B cell (primary cell): ENCODE results near the gene MOSPD2. TPM values are rescaled to one million over a fixed set of nuclear protein-coding genes. Genes with fewer than 3 reads are reported as not detected.

Source experiments
- ATAC-seq: fragments of 200-7000 bp; cut with Tn5 transposase; one replicate; pipeline ENCODE4 v1.10.0; 2021; ENCODE audit warnings: low read depth, mild to moderate bottlenecking, moderate number of reproducible peaks, moderate library complexity
- CTCF ChIA-PET: fragments of 350-600 bp; sonication (Branson Sonifier 250); formaldehyde crosslinking; loops from one replicate; lab custom pipeline; 2021; ENCODE audit warnings: antibody characterized with exemption, inconsistent platforms; lab: Charles Lee
- POLR2A ChIA-PET: fragments of 350-600 bp; sonication (Branson Sonifier 250); formaldehyde crosslinking; loops from one replicate; lab custom pipeline; 2021; ENCODE audit warnings: antibody characterized with exemption; lab: Charles Lee
- DNase-seq: peaks from one replicate; pipeline ENCODE4 v3.0.0; 2013
- H2AFZ ChIP-seq: 2 replicates; pipeline ENCODE4 v1.6.1; 2012; ENCODE audit warnings: mild to moderate bottlenecking, low read depth, low read length; ENCODE audit not compliant: insufficient read depth, poor library complexity, severe bottlenecking
- H3K27ac ChIP-seq, 2 donors: 1 replicate in 1 of 2; 2 replicates in 1 of 2; pipeline ENCODE4 v1.5.1; 2012 to 2013; ENCODE audit warnings: low read length in 2 of 2, mild to moderate bottlenecking in 2 of 2, moderate library complexity in 1 of 2
- H3K27me3 ChIP-seq, 4 experiments: fragments of 200-600 bp in 1 of 4; sonication (generic) in 1 of 4; replicated peaks in 1 of 4; 1 replicate in 2 of 4; 2 replicates in 2 of 4; pipeline versions ENCODE4 v1.6.1 to v1.7.0; 2013 to 2016; ENCODE audit warnings: low read length in 3 of 4, mild to moderate bottlenecking in 2 of 4, mixed read lengths in 1 of 4, moderate library complexity in 1 of 4; ENCODE audit not compliant: insufficient read depth in 4 of 4, control insufficient read depth in 3 of 4; ENCODE audit errors: control extremely low read depth in 1 of 4
- H3K36me3 ChIP-seq, 2 experiments: replicated peaks in 1 of 2; 1 replicate in 1 of 2; 2 replicates in 1 of 2; pipeline versions ENCODE4 v1.6.1 to v1.7.1; 2013; ENCODE audit warnings: low read length in 1 of 2; ENCODE audit not compliant: insufficient read depth in 2 of 2, control insufficient read depth in 1 of 2; ENCODE audit errors: control extremely low read depth in 1 of 2, extremely low read depth in 1 of 2
- H3K4me1 ChIP-seq, 2 donors: fragments of 200-600 bp in 1 of 2; sonication (generic) in 1 of 2; 1 replicate in 1 of 2; 2 replicates in 1 of 2; pipeline versions ENCODE4 v1.5.1 to v1.6.1; 2013 to 2017; ENCODE audit warnings: low read length in 2 of 2; ENCODE audit not compliant: control insufficient read depth in 2 of 2, insufficient read depth in 2 of 2
- H3K4me2 ChIP-seq: replicated peaks from 2 replicates; pipeline ENCODE3; 2012; ENCODE audit warnings: mild to moderate bottlenecking, low read depth, low read length; ENCODE audit not compliant: poor library complexity, severe bottlenecking
- H3K4me3 ChIP-seq, 5 experiments: fragments of 200-600 bp in 1 of 5; sonication (generic) in 1 of 5; 1 replicate in 3 of 5; 2 replicates in 2 of 5; pipeline versions ENCODE4 v1.5.1 to v1.7.0; 2011 to 2016; ENCODE audit warnings: low read length in 4 of 5, mild to moderate bottlenecking in 4 of 5, low read depth in 2 of 5, control low read depth in 1 of 5, moderate library complexity in 1 of 5; ENCODE audit not compliant: insufficient read depth in 1 of 5; ENCODE audit errors: control extremely low read depth in 1 of 5, extremely low read depth in 1 of 5
- H3K79me2 ChIP-seq: fragments of 200-600 bp; sonication (generic); one replicate; pipeline ENCODE4 v1.6.0; 2016; ENCODE audit warnings: low read length; ENCODE audit not compliant: control insufficient read depth, insufficient read depth
- H3K9ac ChIP-seq: fragments of 200-600 bp; sonication (generic); 2 replicates; pipeline ENCODE4 v1.6.1; 2017; ENCODE audit warnings: mild to moderate bottlenecking, low read length, moderate library complexity
- H3K9me3 ChIP-seq, 3 donors: one replicate each; pipeline versions ENCODE4 v1.6.1 to v1.7.1; 2013; ENCODE audit warnings: low read length in 2 of 3; ENCODE audit not compliant: control insufficient read depth in 2 of 3, insufficient read depth in 1 of 3; ENCODE audit errors: control extremely low read depth in 1 of 3
- H4K20me1 ChIP-seq: 2 replicates; pipeline ENCODE4 v1.6.0; 2012; ENCODE audit warnings: mild to moderate bottlenecking, low read length; ENCODE audit not compliant: insufficient read depth, control insufficient read depth, poor library complexity, severe bottlenecking
- H3K27ac Mint-ChIP-seq: one replicate; pipeline ENCODE4 v1.8.0; 2021; ENCODE audit warnings: mixed read lengths
- H3K27me3 Mint-ChIP-seq: one replicate; pipeline ENCODE4 v1.8.0; 2021; ENCODE audit warnings: mixed read lengths
- H3K4me1 Mint-ChIP-seq: one replicate; pipeline ENCODE4 v1.8.0; 2021; ENCODE audit warnings: mixed read lengths
- H3K4me3 Mint-ChIP-seq: one replicate; pipeline ENCODE4 v1.8.0; 2021; ENCODE audit warnings: mixed read lengths
- H3K9me3 Mint-ChIP-seq: one replicate; pipeline ENCODE4 v1.8.0; 2022; ENCODE audit warnings: mixed read lengths; ENCODE audit not compliant: insufficient read depth
- EZH2 ChIP-seq: IDR thresholded peaks from 2 replicates; pipeline ENCODE4 v1.6.1; 2012; ENCODE audit warnings: borderline replicate concordance, low read depth, mild to moderate bottlenecking, moderate library complexity, low read length; ENCODE audit not compliant: insufficient read depth, poor library complexity, severe bottlenecking
- WGBS: methylation state at CpG from one replicate; pipeline ENCODE4 v1.1.5; 2013; ENCODE audit warnings: missing lambda C conversion rate; ENCODE audit not compliant: insufficient coverage; 5-methylcytosine and 5-hydroxymethylcytosine counted together
- intact Hi-C: fragments of 100-400 bp; cut with micrococcal nuclease; formaldehyde crosslinking; loops from one replicate; pipeline ENCODE4 v1.10.0; 2022
- polyA plus RNA-seq: library from polyadenylated mRNA; depleted of rRNA; stranded (reverse); fragments of >200 nt; gene quantifications from 2 replicates; pipeline ENCODE4 v1.2.3, GENCODE V29; 2012
- total RNA-seq, 2 donors: library from RNA; stranded (reverse); fragments of 120-200 nt in 1 of 2; gene quantifications; 1 replicate in 1 of 2; 2 replicates in 1 of 2; pipeline versions ENCODE4 v1.2.3 to v1.2.4, GENCODE V29; 2013 to 2022
- TF ChIP-seq, protein P1 (sequence below): fragments of 200-600 bp; IDR thresholded peaks from one replicate; pipeline ENCODE4 v1.8.0; 2022; ENCODE audit warnings: antibody characterized with exemption, mild to moderate bottlenecking

MOSPD2 gene
- total and polyA plus RNA-seq, 2 donors (not counting 1 experiment from before 2014, with no cell fraction given) = 5.2 to 23.1 TPM

GRCh38 chrX:14922437-14922836 is 49.2 kb downstream of the MOSPD2 start:
- intact Hi-C loops = no loop called here
- ATAC-seq (no peak), DNase-seq (no peak)
- H3K4me3 Mint-ChIP-seq = no peak overlapping the region
- no peak for TF ChIP-seq EZH2
- TF ChIP-seq, protein P1, sequence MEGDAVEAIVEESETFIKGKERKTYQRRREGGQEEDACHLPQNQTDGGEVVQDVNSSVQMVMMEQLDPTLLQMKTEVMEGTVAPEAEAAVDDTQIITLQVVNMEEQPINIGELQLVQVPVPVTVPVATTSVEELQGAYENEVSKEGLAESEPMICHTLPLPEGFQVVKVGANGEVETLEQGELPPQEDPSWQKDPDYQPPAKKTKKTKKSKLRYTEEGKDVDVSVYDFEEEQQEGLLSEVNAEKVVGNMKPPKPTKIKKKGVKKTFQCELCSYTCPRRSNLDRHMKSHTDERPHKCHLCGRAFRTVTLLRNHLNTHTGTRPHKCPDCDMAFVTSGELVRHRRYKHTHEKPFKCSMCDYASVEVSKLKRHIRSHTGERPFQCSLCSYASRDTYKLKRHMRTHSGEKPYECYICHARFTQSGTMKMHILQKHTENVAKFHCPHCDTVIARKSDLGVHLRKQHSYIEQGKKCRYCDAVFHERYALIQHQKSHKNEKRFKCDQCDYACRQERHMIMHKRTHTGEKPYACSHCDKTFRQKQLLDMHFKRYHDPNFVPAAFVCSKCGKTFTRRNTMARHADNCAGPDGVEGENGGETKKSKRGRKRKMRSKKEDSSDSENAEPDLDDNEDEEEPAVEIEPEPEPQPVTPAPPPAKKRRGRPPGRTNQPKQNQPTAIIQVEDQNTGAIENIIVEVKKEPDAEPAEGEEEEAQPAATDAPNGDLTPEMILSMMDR = no peak
- ChIA-PET CTCF (no interaction called here), POLR2A (no interaction called here)
- H3K4me1 Mint-ChIP-seq = no peaks in the 10 kb centered on the region
- Histone ChIP-seq H2AFZ (no peak overlapping the region), H3K4me3 (no peak overlapping the region), H3K27ac (no peak overlapping the region), H3K36me3 (no peaks in the 10 kb centered on the region), H4K20me1 (no peaks in the 10 kb centered on the region), H3K9ac (no peak overlapping the region), H3K9me3 (no peaks in the 10 kb centered on the region), H3K79me2 (no peaks in the 10 kb centered on the region), H3K27me3 (no peaks in the 10 kb centered on the region), H3K4me2 (no peak overlapping the region), H3K4me1 (no peaks in the 10 kb centered on the region)
- no peaks in the 10 kb centered on the region for H3K9me3 Mint-ChIP-seq
- 100% methylated on average over 3 of the region's 6 CpGs for WGBS
- no peaks in the 10 kb centered on the region for H3K27me3 Mint-ChIP-seq
- H3K27ac Mint-ChIP-seq = no peak overlapping the region

- Histone ChIP-seq H3K9ac (no peak overlapping the region), H3K27me3 (no peaks in the 10 kb centered on the region), H3K9me3 (no peaks in the 10 kb centered on the region), H3K4me1 (no peaks in the 10 kb centered on the region), H4K20me1 (no peaks in the 10 kb centered on the region), H2AFZ (no peak overlapping the region), H3K27ac (no peak overlapping the region), H3K4me3 (no peak overlapping the region), H3K4me2 (no peak overlapping the region), H3K79me2 (no peaks in the 10 kb centered on the region), H3K36me3 (no peaks in the 10 kb centered on the region)
- WGBS = no CpG with 5 or more reads among the region's 4 CpGs
- Mint-ChIP-seq H3K27me3 (no peaks in the 10 kb centered on the region), H3K4me1 (no peaks in the 10 kb centered on the region), H3K9me3 (no peaks in the 10 kb centered on the region), H3K4me3 (no peak overlapping the region), H3K27ac (no peak overlapping the region)
- ChIA-PET CTCF (no interaction called here), POLR2A (no interaction called here)
- DNase-seq (no peak), ATAC-seq (no peak)
- TF ChIP-seq, protein P1 = no peak
- no peak for TF ChIP-seq EZH2
- intact Hi-C loops = no loop called here
Observed at GRCh38 chrX:14923761-14924160, 50.5 kb downstream of the MOSPD2 start.
